NCI-H187 (cell line): ENCODE results near the gene MRPS14.

Source experiments
- DNase-seq, 2 experiments: peaks; one replicate each; lab custom pipeline; 2025; lab: John Stamatoyannopoulos, UW

The MRPS14 gene

GRCh38 chr1:174984952-174985351 is 38.3 kb downstream of the MRPS14 start:
- DNase-seq, result no peak

- DNase-seq, result peak; percentile 29 to 47
These were observed 40.1 kb downstream of the MRPS14 start for GRCh38 chr1:174982971-174983689.

- DNase-seq, result no peak
These were observed 46.7 kb downstream of the MRPS14 start for GRCh38 chr1:174976436-174977108.

GRCh38 chr1:174975764-174976163 is 47.5 kb downstream of the MRPS14 start:
- DNase-seq, result no peak

- no peak for DNase-seq
These were observed 48.5 kb downstream of the MRPS14 start for GRCh38 chr1:174974711-174975119.

- DNase-seq, result no peak
These were observed 51.3 kb downstream of the MRPS14 start for GRCh38 chr1:174971902-174972301.

GRCh38 chr1:174971466-174971865 is 51.8 kb downstream of the MRPS14 start:
- no peak for DNase-seq

- DNase-seq, result no peak
These were observed 53.2 kb downstream of the MRPS14 start for GRCh38 chr1:174969977-174970376.

- DNase-seq, result no peak
These were observed 54.4 kb downstream of the MRPS14 start for GRCh38 chr1:174968750-174969244.

- DNase-seq, result no peak
These were observed 55.1 kb downstream of the MRPS14 start for GRCh38 chr1:174967845-174968705.

- no peak for DNase-seq
These were observed 57.1 kb downstream of the MRPS14 start for GRCh38 chr1:174966008-174966572.

- DNase-seq, result no peak
These were observed 57.7 kb downstream of the MRPS14 start for GRCh38 chr1:174965362-174966007.

GRCh38 chr1:174964972-174965361 is 58.3 kb downstream of the MRPS14 start:
- DNase-seq, result no peak

GRCh38 chr1:174964261-174964971 is 58.8 kb downstream of the MRPS14 start:
- DNase-seq, result peak; percentile 50 to 63

- peak in 1 of 2 experiments; percentile 15 for DNase-seq
These were observed 59.6 kb downstream of the MRPS14 start for GRCh38 chr1:174963529-174964125.
